GM12878 (cell line): ENCODE measurements around the gene AFAP1L2.

ENCODE experiments used
- ATF7 ChIP-seq: fragments of 450-650 bp; IDR thresholded peaks from 2 replicates; pipeline ENCODE4 v1.6.1; 2016; ENCODE audit warnings: low read depth, mild to moderate bottlenecking
- POLR2AphosphoS5 ChIP-seq: IDR thresholded peaks from 2 replicates; pipeline ENCODE4 v1.6.1; 2011; ENCODE audit warnings: mild to moderate bottlenecking, low read length, inconsistent platforms
- RAD51 ChIP-seq: fragments of 450-650 bp; IDR thresholded peaks from 2 replicates; pipeline ENCODE4 v1.6.1; 2016; ENCODE audit warnings: moderate library complexity, mild to moderate bottlenecking, inconsistent platforms

GRCh38 chr10:114273910-114274309 lies 130.4 kb downstream of the AFAP1L2 start:
- TF ChIP-seq RAD51 (no peak), POLR2AphosphoS5 (no peak), ATF7 (no peak)
